Esophagus squamous epithelium (tissue), 4 donors: ENCODE results near the gene CCDC18.

Experiments used
- CTCF ChIP-seq, 6 experiments: fragments of 450-650 bp in 4 of 6; fragments of 200-600 bp in 2 of 6; sonication (generic) in 2 of 6; IDR thresholded peaks; one replicate each; pipeline ENCODE4 v1.5.1; 2016 to 2019; ENCODE audit warnings: antibody characterized with exemption in 6 of 6, mild to moderate bottlenecking in 4 of 6, moderate library complexity in 4 of 6
- POLR2A ChIP-seq, 4 donors: fragments of 450-650 bp; IDR thresholded peaks; one replicate each; pipeline ENCODE4 v1.6.1; 2017; ENCODE audit warnings: antibody characterized with exemption in 4 of 4, mild to moderate bottlenecking in 4 of 4, moderate library complexity in 3 of 4

GRCh38 chr1:93244298-93245069 lies 64.0 kb downstream of the CCDC18 start:
- TF ChIP-seq CTCF (IDR thresholded peaks at IDR 0.05) (no peak), POLR2A (IDR thresholded peaks at IDR 0.05) (no peak)
